ENCODE results near the gene TRIM72.

GRCh38 chr16:31188450-31189411, 25.2 kb upstream of the TRIM72 start:
- TF ChIP-seq POLR2A (IDR thresholded peaks at IDR 0.05) (no peak), CTCF (IDR thresholded peaks at IDR 0.05) (no peak)
